WTC11 (cell line): ENCODE measurements around the gene KCNG3. TPM values are rescaled to one million over a fixed set of nuclear protein-coding genes. Genes with fewer than 3 reads are reported as not detected.

Experiments used
- ATAC-seq: fragments of 200-7000 bp; cut with Tn5 transposase; 2 replicates; pipeline ENCODE4 v1.10.0; 2021; ENCODE audit warnings: mild to moderate bottlenecking, moderate library complexity
- CTCF ChIA-PET: fragments of 300-600 bp; sonication (Branson Sonifier 250); formaldehyde crosslinking; loops from one replicate; lab custom pipeline; 2021; ENCODE audit warnings: antibody characterized with exemption; lab: Charles Lee
- POLR2A ChIA-PET: fragments of 350-600 bp; sonication (Branson Sonifier 250); formaldehyde crosslinking; loops from one replicate; lab custom pipeline; 2021; ENCODE audit warnings: antibody characterized with exemption; lab: Charles Lee
- DNase-seq: peaks from one replicate; pipeline ENCODE4 v3.0.0; 2021; ENCODE audit warnings: low spot score
- H3K27ac Mint-ChIP-seq: 2 replicates; pipeline ENCODE4 v1.8.0; 2021; ENCODE audit warnings: mixed read lengths
- H3K27me3 Mint-ChIP-seq: 2 replicates; pipeline ENCODE4 v1.8.0; 2021; ENCODE audit warnings: low read depth, mild to moderate bottlenecking, moderate library complexity, mixed read lengths
- H3K36me3 Mint-ChIP-seq: 2 replicates; pipeline ENCODE4 v1.8.0; 2021; ENCODE audit warnings: mixed read lengths
- H3K4me1 Mint-ChIP-seq: 2 replicates; pipeline ENCODE4 v1.8.0; 2022; ENCODE audit warnings: mixed read lengths
- H3K4me3 Mint-ChIP-seq: 2 replicates; pipeline ENCODE4 v1.8.0; 2021; ENCODE audit warnings: mild to moderate bottlenecking, moderate library complexity, mixed read lengths
- H3K9me3 Mint-ChIP-seq: 2 replicates; pipeline ENCODE4 v1.8.0; 2021; ENCODE audit warnings: mixed read lengths
- ATF6 ChIP-seq: sonication (generic); formaldehyde crosslinking; IDR thresholded peaks from 2 replicates; pipeline ENCODE4 v1.8.1; 2023; ENCODE audit warnings: mild to moderate bottlenecking, missing genetic modification reagents
- ESRRA ChIP-seq: sonication (generic); formaldehyde crosslinking; IDR thresholded peaks from 2 replicates; pipeline ENCODE4 v1.8.1; 2022; ENCODE audit warnings: mild to moderate bottlenecking, missing genetic modification reagents, borderline replicate concordance
- FOXJ3 ChIP-seq: sonication (generic); formaldehyde crosslinking; IDR thresholded peaks from 2 replicates; pipeline ENCODE4 v1.9.0; 2021; ENCODE audit warnings: missing genetic modification reagents, mild to moderate bottlenecking, borderline replicate concordance
- FOXK1 ChIP-seq: sonication (generic); formaldehyde crosslinking; IDR thresholded peaks from 2 replicates; pipeline ENCODE4 v1.8.0; 2022; ENCODE audit warnings: mild to moderate bottlenecking, moderate library complexity, missing genetic modification reagents
- GABPB1 ChIP-seq: sonication (generic); formaldehyde crosslinking; IDR thresholded peaks from 2 replicates; pipeline ENCODE4 v1.8.1; 2023; ENCODE audit warnings: mild to moderate bottlenecking, missing genetic modification reagents
- NFE2L1 ChIP-seq: sonication (generic); formaldehyde crosslinking; IDR thresholded peaks from 2 replicates; pipeline ENCODE4 v1.8.1; 2023; ENCODE audit warnings: missing genetic modification reagents
- NR2C2 ChIP-seq: sonication (generic); formaldehyde crosslinking; IDR thresholded peaks from 2 replicates; pipeline ENCODE4 v1.8.0; 2022; ENCODE audit warnings: mild to moderate bottlenecking, missing genetic modification reagents
- OVOL2 ChIP-seq: fragments of 250-450 bp; sonication (Bioruptor Pico); IDR thresholded peaks from 2 replicates; pipeline ENCODE4 v1.9.0; 2021; ENCODE audit warnings: mild to moderate bottlenecking, borderline replicate concordance
- PRDM15 ChIP-seq: sonication (generic); formaldehyde crosslinking; IDR thresholded peaks from 2 replicates; pipeline ENCODE4 v1.8.0; 2022; ENCODE audit warnings: missing genetic modification reagents
- PRRX2 ChIP-seq: fragments of 250-450 bp; sonication (Bioruptor Pico); IDR thresholded peaks from 2 replicates; pipeline ENCODE4 v1.8.0; 2021; ENCODE audit warnings: mild to moderate bottlenecking
- SOX15 ChIP-seq: fragments of 250-450 bp; sonication (Bioruptor Pico); IDR thresholded peaks from 2 replicates; pipeline ENCODE4 v1.9.0; 2021; ENCODE audit warnings: mild to moderate bottlenecking
- STAT6 ChIP-seq: sonication (generic); formaldehyde crosslinking; conservative IDR thresholded peaks from 2 replicates; pipeline ENCODE4 v1.8.1; 2023; ENCODE audit warnings: mild to moderate bottlenecking, low read depth, missing genetic modification reagents, moderate library complexity
- TEAD4 ChIP-seq: sonication (generic); formaldehyde crosslinking; IDR thresholded peaks from 2 replicates; pipeline ENCODE4 v1.8.0; 2022; ENCODE audit warnings: mild to moderate bottlenecking, missing genetic modification reagents
- TP53 ChIP-seq: sonication (generic); formaldehyde crosslinking; IDR thresholded peaks from 2 replicates; pipeline ENCODE4 v1.8.1; 2023; ENCODE audit warnings: mild to moderate bottlenecking, missing genetic modification reagents
- USF1 ChIP-seq: sonication (generic); formaldehyde crosslinking; IDR thresholded peaks from 2 replicates; pipeline ENCODE4 v1.8.0; 2022; ENCODE audit warnings: mild to moderate bottlenecking, missing genetic modification reagents
- ZBTB43 ChIP-seq: sonication (generic); formaldehyde crosslinking; IDR thresholded peaks from 2 replicates; pipeline ENCODE4 v1.8.1; 2023; ENCODE audit warnings: mild to moderate bottlenecking, missing genetic modification reagents
- ZNF317 ChIP-seq: sonication (generic); formaldehyde crosslinking; IDR thresholded peaks from 2 replicates; pipeline ENCODE4 v1.8.1; 2023; ENCODE audit warnings: low read depth, mild to moderate bottlenecking, moderate library complexity, missing genetic modification reagents, borderline replicate concordance
- ZNF532 ChIP-seq: fragments of 250-450 bp; sonication (Bioruptor Pico); IDR thresholded peaks from 2 replicates; pipeline ENCODE4 v1.9.0; 2021; ENCODE audit warnings: mild to moderate bottlenecking, borderline replicate concordance
- total RNA-seq: library from RNA; stranded (reverse); gene quantifications from 3 replicates; pipeline ENCODE4 v1.2.3, GENCODE V29; 2021

The KCNG3 gene
- total RNA-seq, 1 experiment from 2014 or later: 15.5 TPM

GRCh38 chr2:42510608-42511243 is 16.9 kb upstream of the KCNG3 start:
- POLR2A ChIA-PET: no interaction called here
- H3K27ac Mint-ChIP-seq: no peak overlapping the region; the same call in 1 of the 2 replicates
- no peak overlapping the region for H3K4me3 Mint-ChIP-seq
- DNase-seq (no peak), ATAC-seq (peak; percentile 22; the same call in 1 of the 2 replicates)
- CTCF ChIA-PET: interaction anchor here (1.1 to 2.0 kb wide), 2 partner anchors 10 to 13 kb away, joined by 6 read pairs; no protein-coding TSS in a partner anchor
- no peaks in the 10 kb centered on the region for H3K27me3 Mint-ChIP-seq
- no peaks in the 10 kb centered on the region for H3K36me3 Mint-ChIP-seq
- peaks cover 20% of the 10 kb centered on the region for H3K4me1 Mint-ChIP-seq
- TF ChIP-seq ZNF532 (CRISPR knock-in tag) (no peak), TP53 (no peak), FOXJ3 (CRISPR knock-in tag) (no peak), ESRRA (no peak), GABPB1 (no peak), SOX15 (CRISPR knock-in tag) (no peak), ZBTB43 (CRISPR knock-in tag) (no peak), TEAD4 (CRISPR knock-in tag) (no peak), PRDM15 (CRISPR knock-in tag) (no peak), FOXK1 (CRISPR knock-in tag) (no peak)
- H3K9me3 Mint-ChIP-seq: no peaks in the 10 kb centered on the region

GRCh38 chr2:42510191-42510590 is 16.4 kb upstream of the KCNG3 start:
- Mint-ChIP-seq H3K27me3 (no peaks in the 10 kb centered on the region), H3K9me3 (no peaks in the 10 kb centered on the region), H3K4me3 (no peak overlapping the region), H3K36me3 (no peaks in the 10 kb centered on the region), H3K4me1 (peaks cover 20% of the 10 kb centered on the region), H3K27ac (no peak overlapping the region)
- no peak for DNase-seq
- POLR2A ChIA-PET: no interaction called here
- CTCF ChIA-PET: interaction anchor here (1.1 to 2.0 kb wide), 2 partner anchors 9 to 13 kb away, joined by 6 read pairs; no protein-coding TSS in a partner anchor
- no peak for ATAC-seq
- TF ChIP-seq STAT6: no peak
- no peak for TF ChIP-seq USF1 (CRISPR knock-in tag)
- no peak for TF ChIP-seq PRRX2 (CRISPR knock-in tag)
- no peak for TF ChIP-seq ZNF317 (CRISPR knock-in tag)
- no peak for TF ChIP-seq ATF6 (CRISPR knock-in tag)
- no peak for TF ChIP-seq NR2C2 (CRISPR knock-in tag)
- TF ChIP-seq OVOL2: no peak
- TF ChIP-seq NFE2L1: no peak
